Activated naive CD4-positive, alpha-beta T cell (primary cell): ENCODE data around the gene CHCHD6.

Experiments used
- DNase-seq, 4 experiments: peaks; one replicate each; lab custom pipeline; 2025; lab: John Stamatoyannopoulos, UW

CHCHD6 gene

DNA sequence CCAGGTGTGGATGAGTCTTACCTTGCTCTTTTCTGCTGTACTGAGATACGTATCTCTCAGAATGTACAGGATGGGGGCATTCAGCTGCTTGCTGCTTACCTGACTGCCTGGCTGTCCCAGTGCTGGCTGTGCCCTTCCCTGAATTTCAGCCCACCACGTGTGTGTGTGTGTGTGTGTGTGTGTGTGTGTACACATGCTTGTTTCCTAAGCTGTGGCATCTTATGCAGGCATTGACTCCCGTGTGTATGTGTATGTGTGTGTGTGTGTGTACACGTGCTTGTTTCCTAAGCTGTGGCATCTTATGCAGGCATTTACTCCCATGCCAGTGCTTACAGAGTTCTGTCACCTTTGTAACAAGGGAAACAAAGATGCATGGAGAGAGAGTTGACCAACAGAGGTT lies 218.4 kb downstream of the CHCHD6 start:
- DNase-seq = no peak

DNA sequence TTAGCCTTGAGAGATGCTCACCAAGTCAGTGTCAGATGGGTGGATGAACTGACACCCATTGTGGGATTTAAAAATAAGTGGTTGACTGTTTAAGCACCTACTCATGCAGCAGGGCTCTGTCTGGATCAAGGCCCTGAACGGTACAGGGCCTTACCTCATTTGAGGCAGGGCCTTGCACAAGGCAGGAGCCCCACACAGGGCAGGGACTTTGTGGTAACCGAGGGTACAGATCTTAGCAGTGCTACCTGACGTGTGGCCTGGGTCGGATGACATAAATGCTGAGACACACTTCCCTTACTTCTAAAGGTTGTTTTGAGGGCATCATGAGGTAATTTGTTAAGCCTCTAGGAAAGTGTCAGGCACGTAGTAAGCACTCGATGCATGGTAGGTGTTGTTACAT lies 219.4 kb downstream of the CHCHD6 start:
- DNase-seq = no peak

DNA sequence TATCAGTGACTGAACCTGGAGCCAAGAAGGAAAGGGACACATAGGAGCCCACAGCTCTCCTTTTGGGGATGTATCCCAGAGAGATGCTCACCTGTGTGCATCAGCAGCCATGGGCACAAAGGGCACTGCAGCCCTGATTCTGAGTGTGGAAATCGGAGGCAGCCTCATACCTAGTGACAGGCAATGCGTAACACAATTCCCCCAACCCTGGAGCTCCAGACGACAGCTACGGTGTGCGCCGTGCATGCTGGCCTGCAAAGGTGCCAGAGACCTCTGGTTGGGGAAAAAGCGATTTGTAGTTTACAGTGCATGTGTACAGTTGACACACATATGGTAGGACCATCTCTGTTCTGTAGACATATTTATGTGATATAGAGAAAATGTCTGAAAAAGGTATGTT lies 219.9 kb downstream of the CHCHD6 start:
- no peak for DNase-seq

DNA sequence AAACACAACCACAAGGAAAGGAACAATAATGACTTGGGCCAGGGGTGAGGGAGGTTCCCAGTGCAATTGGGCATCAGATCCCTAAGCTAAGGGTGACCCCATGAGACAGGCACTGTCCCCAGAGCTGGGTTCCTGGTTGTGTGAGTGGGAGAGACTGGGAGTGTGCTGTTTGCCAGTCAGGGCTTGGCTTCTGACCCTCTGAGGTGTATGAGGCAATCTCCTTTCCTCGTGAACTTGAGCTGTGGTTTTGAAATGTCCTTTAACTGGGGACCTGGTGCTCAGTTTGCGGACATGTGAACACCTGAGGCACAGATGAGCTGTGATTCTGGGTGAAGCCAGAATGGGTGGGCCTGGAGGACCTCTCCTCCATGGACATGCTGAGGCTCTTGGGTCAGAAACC lies 220.4 kb downstream of the CHCHD6 start:
- DNase-seq = no peak

DNA sequence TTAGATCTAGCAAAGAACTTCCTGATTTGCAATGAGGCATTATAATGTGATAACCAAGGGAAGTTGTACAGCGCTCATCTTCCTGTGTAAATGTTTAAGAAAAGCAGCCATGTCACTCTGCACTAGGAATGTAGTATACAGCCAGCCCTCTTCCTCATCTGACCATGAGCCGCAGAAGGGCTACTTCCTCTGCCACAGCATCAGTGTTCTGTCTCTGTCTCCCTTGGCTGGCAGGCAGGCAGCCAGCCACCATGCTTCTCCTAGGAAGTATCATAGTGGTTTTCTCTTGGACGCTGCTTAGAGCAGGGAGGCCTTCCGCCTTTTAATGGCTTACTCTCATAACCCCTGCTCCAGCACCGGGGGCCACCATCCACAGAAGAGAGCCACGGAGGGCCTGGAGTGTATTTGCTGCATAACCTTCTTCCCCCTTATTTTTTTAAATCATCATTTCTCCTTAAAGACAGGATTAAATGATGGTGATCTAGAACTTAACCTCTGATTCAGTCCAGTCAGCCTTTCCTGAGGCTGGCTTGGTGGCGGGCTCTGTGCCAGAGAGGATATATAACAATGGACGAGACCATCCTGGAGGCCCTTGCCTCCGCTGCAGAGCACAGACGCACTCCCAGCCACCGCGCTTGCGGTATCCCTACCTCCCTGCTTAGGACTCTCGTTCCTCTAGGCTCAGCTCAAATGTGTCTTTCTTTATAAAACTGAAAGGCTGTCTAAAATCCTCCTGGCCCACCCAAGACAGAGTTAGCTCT lies 221.6 kb downstream of the CHCHD6 start:
- DNase-seq = no peak

DNA sequence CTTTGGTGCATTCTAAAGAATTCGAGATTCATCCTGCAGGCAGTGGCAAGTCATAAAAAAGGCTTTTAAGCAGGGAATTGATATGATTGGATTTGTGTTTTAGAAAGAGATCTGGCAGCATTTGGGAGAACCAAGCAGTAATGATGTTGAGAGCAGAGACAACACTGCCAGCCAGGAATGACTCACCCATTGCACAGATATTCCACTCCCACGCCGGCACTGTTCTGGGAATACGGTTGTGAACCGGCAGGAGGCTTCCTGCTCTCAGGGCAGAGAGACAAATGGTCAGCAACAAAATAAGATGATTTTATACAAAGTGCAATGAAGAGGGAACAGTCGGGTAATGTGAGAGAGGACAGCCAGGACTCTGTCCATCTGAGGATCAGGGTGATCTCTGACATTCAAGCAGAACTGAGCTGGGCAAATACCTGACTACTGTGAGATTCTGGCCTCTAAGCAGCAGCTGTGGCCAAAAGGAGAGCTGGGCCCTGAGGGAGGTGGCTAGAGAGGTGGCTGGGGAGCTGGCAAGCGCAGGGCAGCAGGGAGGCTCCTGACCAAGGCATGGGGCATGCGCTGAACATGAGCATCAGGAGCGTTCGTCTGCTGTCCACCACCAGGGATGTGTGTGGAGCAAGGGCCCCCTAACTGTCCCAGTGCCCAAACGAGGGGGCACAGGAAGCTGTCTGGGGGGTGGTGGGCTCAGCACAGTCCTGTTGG lies 222.8 kb downstream of the CHCHD6 start:
- no peak for DNase-seq

DNA sequence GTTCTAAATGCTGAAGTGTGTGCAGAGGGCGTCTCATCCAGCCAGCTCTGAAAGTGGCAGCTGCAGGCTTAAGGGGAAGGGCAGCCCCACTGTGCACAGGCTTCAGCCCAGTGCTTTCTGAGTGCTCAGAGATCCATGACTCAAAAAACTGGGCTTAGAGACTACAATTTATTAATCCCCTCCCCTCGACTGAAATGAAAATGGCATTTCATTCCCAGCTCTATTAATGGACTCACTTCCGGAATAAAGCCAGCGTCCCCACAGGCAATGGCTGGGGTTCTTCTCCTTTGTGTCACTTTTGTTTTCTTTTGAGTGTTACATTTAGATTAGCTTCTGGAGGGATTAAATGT lies 223.3 kb downstream of the CHCHD6 start:
- DNase-seq = no peak

DNA sequence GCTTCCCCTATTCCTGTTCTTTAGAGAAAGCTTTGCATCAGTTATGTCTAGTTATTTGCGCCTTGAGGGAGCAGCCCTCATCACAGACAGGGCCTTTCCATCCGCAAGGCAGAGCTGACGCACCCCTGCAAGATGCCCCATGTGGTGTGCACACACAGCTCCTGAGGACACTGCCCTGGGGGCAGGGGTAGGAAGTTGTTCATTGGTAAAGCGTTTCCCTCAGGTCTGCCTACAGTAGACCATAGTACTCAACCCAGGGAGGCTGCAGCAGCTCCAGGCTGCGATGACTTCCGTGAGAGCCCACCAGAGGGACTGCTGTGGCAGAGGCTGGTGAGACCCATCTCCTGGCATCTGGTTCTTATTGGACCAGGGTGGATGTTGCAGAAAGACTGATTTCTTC lies 223.8 kb downstream of the CHCHD6 start:
- no peak for DNase-seq

DNA sequence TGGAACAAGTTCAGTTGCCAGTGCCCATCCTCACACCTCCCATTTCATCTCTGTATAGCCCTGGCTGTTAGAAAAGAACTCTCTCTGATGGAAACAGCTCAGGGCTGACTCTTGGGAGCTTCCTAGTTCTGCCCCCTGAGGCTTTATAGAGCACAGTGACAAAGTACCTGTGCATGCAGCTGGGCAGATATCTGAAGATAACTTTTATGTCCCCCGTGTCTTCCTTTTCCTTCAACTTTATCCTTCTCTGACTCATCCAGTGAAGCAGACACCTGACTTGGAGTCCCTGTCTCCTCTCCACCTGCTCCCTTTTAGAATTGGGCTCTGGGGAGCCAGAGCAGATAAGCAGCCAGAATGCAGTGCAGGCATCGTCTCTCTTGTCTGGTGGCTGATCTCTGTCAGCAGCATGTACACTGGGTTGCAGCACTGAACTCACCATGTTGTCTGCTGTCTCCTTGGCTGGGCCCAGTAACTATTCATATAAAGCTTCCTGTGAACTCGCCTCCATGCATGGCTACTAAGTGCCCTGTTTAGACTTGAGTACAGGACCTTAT lies 225.0 kb downstream of the CHCHD6 start:
- no peak for DNase-seq

DNA sequence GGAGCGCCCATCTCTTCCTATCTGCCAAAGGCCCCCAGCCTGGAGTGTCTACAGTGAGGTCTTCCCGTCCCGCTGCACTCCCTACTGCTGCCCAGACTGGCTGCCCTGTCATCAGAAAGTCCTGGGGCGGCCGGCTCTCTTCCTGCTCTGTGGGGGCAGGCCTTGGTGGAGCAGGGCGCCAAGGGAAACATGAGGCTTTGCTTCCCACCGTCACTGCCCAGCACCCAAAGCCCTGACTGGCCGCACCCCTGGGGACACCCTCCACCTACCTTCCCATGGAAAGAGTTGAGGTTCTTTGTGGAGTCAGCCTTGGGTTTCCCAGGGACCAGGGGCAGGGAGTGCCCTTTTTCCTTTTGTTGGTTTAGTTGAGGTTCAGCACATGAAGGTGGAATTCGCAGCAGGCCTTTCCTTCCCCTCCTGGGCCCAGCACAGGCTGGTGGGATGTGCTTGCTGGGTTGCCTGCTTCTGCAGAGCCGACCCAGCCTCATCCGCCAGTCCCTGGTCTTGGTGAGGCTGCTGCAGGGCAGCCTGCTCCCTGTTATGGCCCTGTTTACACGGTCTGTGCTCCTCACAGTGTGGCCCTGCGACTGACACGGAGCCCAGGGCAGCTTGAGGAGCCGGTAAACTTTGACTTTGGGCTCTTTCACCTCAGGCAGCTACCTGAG lies 227.0 kb downstream of the CHCHD6 start:
- DNase-seq = no peak

DNA sequence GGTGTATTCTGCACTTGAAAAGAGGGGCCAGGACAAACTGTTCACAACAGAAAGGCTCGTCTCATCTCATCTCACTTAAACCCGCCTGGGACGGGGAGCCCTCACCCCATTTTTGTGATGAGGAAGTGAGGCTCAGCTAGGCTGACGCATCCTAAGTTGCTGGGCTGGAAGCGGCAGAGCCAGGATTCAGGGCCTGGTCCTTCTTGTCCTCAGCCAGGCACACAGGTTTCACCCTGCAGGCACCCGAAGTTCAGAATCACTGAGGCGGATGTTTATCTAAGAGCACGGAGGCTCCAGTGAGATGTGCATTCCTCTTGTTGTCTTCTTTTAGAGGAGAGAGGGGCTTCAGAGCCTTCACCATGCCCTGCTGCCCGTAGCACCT lies 227.8 kb downstream of the CHCHD6 start:
- DNase-seq = no peak

DNA sequence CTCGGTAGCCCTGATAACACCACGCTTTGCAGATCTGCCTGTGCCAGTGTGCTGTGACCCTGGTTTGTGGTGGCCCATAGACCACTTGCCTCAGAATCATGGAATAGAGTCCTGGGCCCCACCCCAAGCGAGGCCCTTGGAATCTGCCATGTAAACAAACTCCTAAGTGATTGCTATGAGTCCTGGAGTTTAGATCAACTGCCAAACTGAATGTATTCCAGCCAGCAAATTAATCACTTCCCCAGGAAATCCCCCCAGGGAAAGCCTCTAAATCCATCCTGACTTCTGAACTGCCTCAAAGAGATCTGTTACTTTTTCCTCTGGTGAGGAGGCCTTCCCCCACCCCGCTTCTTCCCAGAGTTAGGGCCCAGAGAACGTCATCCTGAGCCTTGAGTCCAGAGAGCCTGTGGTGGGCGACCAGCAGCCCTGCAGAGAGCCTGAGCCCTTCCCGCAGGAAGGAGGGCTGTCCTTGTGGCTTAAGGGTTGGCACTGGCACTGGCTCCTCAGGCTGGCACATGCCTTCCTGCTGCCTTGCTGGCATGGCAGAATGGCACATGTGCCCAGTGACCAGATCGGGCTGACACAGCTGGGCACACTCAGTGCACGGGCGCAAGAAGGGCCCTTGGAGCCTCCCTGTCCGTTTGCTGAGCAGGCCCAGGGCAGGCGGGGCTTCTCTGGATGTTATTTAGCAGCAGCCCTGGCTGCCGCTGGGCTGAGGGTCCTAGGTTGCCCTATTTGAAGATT lies 228.3 kb downstream of the CHCHD6 start:
- DNase-seq = no peak

DNA sequence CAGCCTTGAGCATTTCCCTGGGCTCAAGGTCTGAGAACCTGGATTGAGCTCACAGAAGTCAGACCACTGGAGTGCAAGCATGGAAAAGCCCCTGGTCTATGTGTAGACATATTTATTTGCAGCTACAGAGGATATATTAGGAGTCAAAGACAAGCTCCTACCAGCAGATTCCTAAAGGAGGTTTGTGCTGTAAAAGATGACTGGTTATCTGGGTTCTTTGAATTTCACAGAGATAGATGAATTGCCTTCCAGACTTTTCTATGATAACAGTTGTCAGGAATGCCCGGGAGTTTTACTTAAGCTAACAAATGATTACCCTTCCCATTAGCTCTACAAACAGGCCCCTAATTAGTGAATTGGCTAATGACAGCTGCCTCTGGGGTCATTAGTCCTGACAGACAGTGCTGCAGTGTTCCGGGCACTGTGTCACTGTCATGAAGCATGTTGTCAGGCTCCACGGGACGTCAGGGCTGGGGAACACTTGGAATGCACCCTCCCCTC lies 230.0 kb downstream of the CHCHD6 start:
- no peak for DNase-seq

DNA sequence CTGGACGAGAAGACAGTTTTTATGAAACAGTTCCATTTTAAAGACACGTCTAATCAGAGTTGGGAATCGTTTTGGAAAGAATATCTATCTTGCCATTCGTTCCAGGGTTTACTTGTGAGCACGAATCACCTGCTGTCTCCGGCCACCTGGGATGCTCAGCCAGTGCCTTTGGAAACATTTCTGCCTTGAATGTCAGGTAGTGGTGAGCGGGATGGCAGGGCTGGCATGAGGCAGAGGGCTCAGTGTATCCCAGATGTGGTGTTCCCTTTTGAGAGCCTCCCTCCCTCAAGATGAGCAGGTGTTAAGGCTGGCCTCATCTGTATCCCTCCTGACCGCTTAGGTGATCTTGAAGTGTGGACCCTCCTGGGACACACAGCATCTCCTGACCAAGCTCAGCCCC lies 231.0 kb downstream of the CHCHD6 start:
- no peak for DNase-seq

DNA sequence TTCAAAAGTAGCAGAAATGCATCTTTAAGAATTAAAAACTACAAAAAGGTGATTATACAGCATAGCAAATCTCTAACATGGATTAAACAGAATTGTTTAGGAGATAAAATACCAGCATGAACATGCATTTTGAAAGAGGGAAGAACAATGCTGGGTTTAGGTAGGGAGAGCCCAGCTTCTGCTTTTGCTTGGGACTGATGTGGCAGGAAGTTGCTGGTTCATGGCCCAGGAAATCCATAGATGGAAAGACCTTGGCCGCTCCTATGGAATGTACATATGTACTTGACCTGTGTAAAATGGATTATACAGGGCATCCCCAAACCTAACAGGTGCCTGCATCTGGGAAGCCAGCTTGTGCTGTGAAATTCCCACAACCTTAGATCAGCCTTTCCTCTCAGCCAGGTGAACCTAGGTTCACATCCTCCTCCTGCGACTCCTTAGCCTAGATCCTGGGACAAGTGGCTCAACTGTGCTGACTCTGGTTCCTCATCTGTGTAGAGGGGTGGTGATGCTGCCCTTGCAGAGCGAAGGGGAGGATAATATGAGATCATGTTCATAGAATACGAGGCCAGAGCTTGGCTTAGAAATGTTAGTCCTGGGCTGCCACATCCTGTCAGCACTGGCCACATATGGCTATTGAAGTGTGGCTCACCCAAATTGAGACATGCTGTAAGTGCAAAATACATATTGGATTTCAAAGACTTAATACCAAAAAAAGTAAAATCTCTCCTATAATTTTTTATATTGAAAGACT lies 231.9 kb downstream of the CHCHD6 start:
- DNase-seq = no peak

DNA sequence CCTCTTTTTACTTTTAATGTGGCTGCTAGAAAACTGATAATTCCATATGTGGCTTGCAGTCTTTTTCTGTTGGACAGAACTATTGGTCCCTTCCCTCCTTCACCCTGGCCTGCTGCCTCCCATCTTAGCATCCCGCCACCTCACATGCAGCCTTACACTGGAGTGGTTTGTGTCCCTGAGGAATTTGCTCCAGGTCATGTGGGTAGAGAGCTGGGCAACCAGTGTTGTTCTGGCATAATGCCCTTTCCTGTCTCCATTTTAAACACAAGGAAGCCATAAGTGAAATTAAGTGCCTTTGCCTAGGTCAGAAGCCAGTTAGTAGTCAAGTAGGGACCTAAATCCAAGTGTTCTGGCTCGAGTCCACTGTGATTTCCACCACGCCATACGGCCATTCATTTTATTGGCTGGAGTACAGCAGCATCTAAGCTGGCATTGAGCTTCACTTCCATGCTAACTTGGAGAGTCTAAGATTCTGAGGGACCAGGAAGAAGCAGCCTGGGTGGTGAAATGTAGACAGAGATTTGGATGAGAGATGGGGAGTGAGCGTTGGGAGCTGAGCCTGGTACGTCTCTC lies 232.9 kb downstream of the CHCHD6 start:
- no peak for DNase-seq

DNA sequence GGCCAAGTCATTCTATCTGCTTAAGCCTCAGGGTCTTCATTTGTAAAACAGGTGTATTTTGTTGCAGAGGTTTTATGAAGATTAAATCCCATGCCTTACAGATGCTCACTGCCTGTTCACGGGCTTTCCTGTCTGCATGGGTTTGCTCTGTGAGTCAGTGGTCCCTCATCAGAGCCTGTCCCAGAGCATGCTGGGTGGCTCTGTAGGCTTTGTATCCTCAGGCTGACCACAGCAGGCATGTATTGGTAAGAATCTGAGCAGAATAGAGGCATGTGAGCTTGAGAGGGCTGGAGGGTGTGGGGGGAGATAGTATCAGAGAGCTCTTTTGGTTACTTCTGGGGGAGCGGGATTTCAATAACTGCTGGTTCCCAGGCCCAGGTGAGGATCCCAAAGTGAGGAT lies 233.5 kb downstream of the CHCHD6 start:
- no peak for DNase-seq

DNA sequence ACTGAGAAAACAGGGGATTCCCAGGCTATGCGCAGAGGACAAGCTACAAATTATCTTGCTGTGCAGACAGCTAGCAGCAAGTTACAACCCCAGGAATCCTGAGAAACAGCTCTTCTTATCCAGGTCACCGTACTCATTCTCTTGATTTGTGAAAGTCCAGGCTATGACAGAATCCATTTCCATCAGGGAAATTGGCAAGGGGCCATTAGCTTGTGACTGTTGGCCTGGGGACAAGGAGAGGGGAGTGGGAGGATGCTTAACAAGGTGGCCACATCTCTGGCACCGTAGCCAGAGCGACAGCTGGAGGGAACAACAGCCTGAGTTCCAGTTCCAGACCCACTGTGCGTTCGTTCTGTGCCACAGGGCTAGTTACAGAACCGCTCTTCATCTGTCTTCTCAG lies 233.9 kb downstream of the CHCHD6 start:
- no peak for DNase-seq

DNA sequence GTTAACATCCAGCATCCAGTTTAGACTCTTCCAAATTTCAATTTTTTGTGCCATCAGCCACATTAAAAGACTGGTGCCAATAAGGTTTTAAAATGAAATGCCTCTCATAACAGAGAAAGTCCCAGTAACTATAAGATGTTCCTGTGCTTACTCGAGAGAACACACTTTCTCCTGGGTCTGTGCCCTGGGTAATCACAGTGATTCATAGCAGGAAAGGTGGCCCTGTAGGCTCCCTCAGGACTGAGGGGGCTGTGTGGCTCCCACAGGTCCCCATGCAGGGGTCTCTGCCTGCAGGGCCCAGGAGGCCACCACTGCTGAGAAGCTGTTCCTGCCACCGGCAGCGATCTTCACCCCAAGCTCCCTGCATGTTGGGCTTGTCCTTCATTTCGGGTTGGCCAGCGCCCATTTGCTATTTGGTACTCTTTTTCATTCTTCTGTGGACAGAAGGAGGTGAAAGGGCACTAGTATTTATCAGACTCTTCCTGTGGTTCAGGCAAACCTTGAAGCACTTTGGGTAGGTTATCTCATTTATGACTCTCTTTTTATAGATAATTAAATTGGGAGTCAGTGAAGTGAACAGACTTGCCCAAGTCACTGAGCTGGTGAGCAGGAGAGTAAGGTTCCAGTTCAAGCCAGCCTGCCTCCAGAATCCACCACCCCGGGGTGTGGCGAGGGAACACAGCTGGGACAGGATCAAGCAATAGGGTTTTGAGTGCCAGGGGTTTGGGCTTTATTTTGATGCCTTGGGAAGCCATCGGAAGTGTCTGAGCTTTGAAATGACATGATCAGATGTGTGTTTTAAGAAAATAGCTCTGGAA lies 234.7 kb downstream of the CHCHD6 start:
- no peak for DNase-seq

DNA sequence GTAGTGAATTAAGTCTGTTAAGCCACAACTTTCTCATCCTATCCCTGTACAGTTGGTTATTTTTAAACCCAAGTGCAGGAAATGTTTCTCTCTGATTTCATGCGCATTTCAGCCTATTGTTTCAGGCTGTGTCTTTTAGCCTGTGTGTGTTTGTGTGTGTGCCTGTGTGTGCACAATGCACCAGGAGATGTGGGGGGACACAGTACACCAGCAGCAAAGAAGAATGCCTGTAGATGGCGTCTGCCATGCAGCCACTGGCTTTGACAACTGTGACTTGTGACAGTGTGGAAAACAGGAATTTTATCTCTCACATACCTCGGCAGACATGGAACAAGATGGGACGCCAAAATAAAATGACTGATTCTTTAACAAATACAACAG lies 235.3 kb downstream of the CHCHD6 start:
- DNase-seq = no peak
